Mesenchymal stem cell (in vitro differentiated cells and primary cell): ENCODE results near the gene SOCS3.

Source experiments
- DNase-seq: peaks from one replicate; pipeline ENCODE4 v3.0.0-alpha.2; 2013
- H2AFZ ChIP-seq: one replicate; pipeline ENCODE4 v1.6.1; 2013; ENCODE audit warnings: low read depth, mild to moderate bottlenecking, control low read depth, inconsistent platforms, low read length, moderate library complexity
- H2AK5ac ChIP-seq: 2 replicates; pipeline ENCODE4 v1.6.1; 2013; ENCODE audit warnings: low read length, moderate library complexity, mild to moderate bottlenecking, inconsistent platforms; ENCODE audit not compliant: severe bottlenecking
- H2BK120ac ChIP-seq: one replicate; pipeline ENCODE4 v1.6.1; 2013; ENCODE audit warnings: low read depth, mild to moderate bottlenecking, inconsistent platforms, low read length, moderate library complexity
- H2BK12ac ChIP-seq, 2 experiments: one replicate each; pipeline ENCODE4 v1.6.1; 2013; ENCODE audit warnings: inconsistent platforms in 2 of 2, low read length in 2 of 2, mild to moderate bottlenecking in 2 of 2, moderate library complexity in 2 of 2, control low read depth in 1 of 2
- H2BK15ac ChIP-seq: one replicate; pipeline ENCODE4 v1.6.1; 2013; ENCODE audit warnings: mild to moderate bottlenecking, low read depth, inconsistent platforms; ENCODE audit not compliant: poor library complexity, severe bottlenecking
- H2BK5ac ChIP-seq: 2 replicates; pipeline ENCODE4 v1.6.1; 2013; ENCODE audit warnings: low read depth, mild to moderate bottlenecking, low read length, control low read depth, inconsistent platforms; ENCODE audit not compliant: poor library complexity, severe bottlenecking
- H3K14ac ChIP-seq, 2 experiments: one replicate each; pipeline ENCODE4 v1.6.1; 2013; ENCODE audit warnings: inconsistent platforms in 2 of 2, low read length in 2 of 2, control low read depth in 1 of 2, mild to moderate bottlenecking in 1 of 2, moderate library complexity in 1 of 2
- H3K18ac ChIP-seq, 2 experiments: one replicate each; pipeline ENCODE4 v1.6.1; 2013; ENCODE audit warnings: inconsistent platforms in 2 of 2, low read length in 2 of 2, control low read depth in 1 of 2, low read depth in 1 of 2, mild to moderate bottlenecking in 1 of 2
- H3K23ac ChIP-seq, 2 experiments: one replicate each; pipeline ENCODE4 v1.6.1; 2013; ENCODE audit warnings: inconsistent platforms in 2 of 2, low read length in 2 of 2, mild to moderate bottlenecking in 2 of 2, moderate library complexity in 2 of 2, control low read depth in 1 of 2
- H3K27ac ChIP-seq: 2 replicates; pipeline ENCODE4 v1.5.1; 2013; ENCODE audit warnings: mild to moderate bottlenecking, moderate library complexity, low read length, control low read depth, inconsistent platforms; ENCODE audit not compliant: poor library complexity, severe bottlenecking
- H3K27me3 ChIP-seq, 2 experiments: 2 replicates each; pipeline versions ENCODE4 v1.6.1 to v1.7.0; 2013; ENCODE audit warnings: low read length in 2 of 2, mild to moderate bottlenecking in 2 of 2, moderate library complexity in 2 of 2, control low read depth in 1 of 2, inconsistent platforms in 1 of 2; ENCODE audit not compliant: control insufficient read depth in 1 of 2, insufficient read depth in 1 of 2
- H3K36me3 ChIP-seq, 2 experiments: 2 replicates each; pipeline versions ENCODE4 v1.6.1 to v1.7.0; 2013; ENCODE audit warnings: low read length in 2 of 2, control low read depth in 1 of 2, inconsistent platforms in 1 of 2, low read depth in 1 of 2, mild to moderate bottlenecking in 1 of 2; ENCODE audit not compliant: insufficient read depth in 2 of 2, control insufficient read depth in 1 of 2
- H3K4ac ChIP-seq, 2 experiments: one replicate each; pipeline ENCODE4 v1.6.1; 2013; ENCODE audit warnings: inconsistent platforms in 2 of 2, low read length in 2 of 2, mild to moderate bottlenecking in 2 of 2, moderate library complexity in 2 of 2, control low read depth in 1 of 2, low read depth in 1 of 2
- H3K4me1 ChIP-seq: 2 replicates; pipeline ENCODE4 v1.6.1; 2013; ENCODE audit warnings: low read depth, low read length, control low read depth; ENCODE audit not compliant: control insufficient read depth, insufficient read depth
- H3K4me2 ChIP-seq: 2 replicates; pipeline ENCODE4 v1.6.1; 2013; ENCODE audit warnings: low read length, mild to moderate bottlenecking, inconsistent platforms; ENCODE audit not compliant: poor library complexity, severe bottlenecking
- H3K4me3 ChIP-seq, 2 experiments: 2 replicates each; pipeline versions ENCODE4 v1.5.1 to v1.7.0; 2013; ENCODE audit warnings: low read length in 2 of 2, mild to moderate bottlenecking in 2 of 2, control low read depth in 1 of 2, low read depth in 1 of 2; ENCODE audit not compliant: insufficient read depth in 1 of 2
- H3K79me1 ChIP-seq: replicated peaks from 2 replicates; pipeline ENCODE4 v1.6.1; 2013; ENCODE audit warnings: mild to moderate bottlenecking, control low read depth, low read length, inconsistent platforms; ENCODE audit not compliant: poor library complexity, severe bottlenecking
- H3K9ac ChIP-seq: 2 replicates; pipeline ENCODE4 v1.7.0; 2013; ENCODE audit warnings: mild to moderate bottlenecking, low read length, moderate library complexity
- H3K9me3 ChIP-seq: 2 replicates; pipeline ENCODE4 v1.7.0; 2013; ENCODE audit warnings: mild to moderate bottlenecking, low read length; ENCODE audit not compliant: control insufficient read depth
- H4K8ac ChIP-seq: one replicate; pipeline ENCODE4 v1.6.1; 2013; ENCODE audit warnings: inconsistent platforms, mild to moderate bottlenecking, low read length, moderate library complexity
- H4K91ac ChIP-seq: one replicate; pipeline ENCODE4 v1.6.1; 2013; ENCODE audit warnings: mild to moderate bottlenecking, low read length, inconsistent platforms
- WGBS: methylation state at CpG from one replicate; pipeline ENCODE4 v1.1.7; 2013; ENCODE audit warnings: mixed read lengths; 5-methylcytosine and 5-hydroxymethylcytosine counted together

Gene SOCS3

DNA sequence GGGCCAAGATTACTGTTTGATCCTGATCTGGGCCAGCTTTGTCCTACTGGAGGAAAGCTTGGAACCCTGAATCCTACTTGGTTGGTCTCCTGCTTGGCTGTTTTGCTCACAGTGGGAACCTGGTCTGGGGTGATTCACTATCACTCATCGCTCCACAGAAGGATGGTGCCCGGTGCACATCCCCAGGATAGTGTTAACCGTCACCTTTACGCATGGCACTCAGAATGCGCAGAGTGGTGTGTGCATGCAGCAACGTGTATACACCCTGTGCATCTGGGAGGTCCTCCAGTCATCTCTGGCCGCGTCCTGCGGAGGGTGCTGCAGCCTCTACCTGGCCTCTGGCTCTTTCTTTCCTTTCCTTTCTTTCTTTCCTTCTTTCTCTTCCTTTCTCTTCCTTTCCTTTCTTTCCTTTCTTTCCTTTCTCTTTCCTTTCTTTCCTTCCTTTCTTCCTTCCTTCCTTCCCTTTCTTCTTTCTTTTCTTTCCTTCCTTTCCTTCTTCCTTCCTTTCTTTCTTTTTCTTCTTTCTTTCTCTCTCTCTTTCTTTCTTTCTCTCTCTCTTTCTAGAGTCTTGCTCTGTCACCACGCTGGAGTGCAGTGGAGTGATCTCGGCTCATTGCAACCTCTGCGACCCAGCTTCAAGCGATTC lies 13.1 kb downstream of the SOCS3 start:
- Histone ChIP-seq H3K36me3 (no peaks in the 10 kb centered on the region), H3K14ac (peak overlapping the region in 1 of 2 experiments; percentile 14), H3K23ac (no peak overlapping the region), H3K79me1 (no peaks in the 10 kb centered on the region), H2BK12ac (peak overlapping the region in 1 of 2 experiments; percentile 2), H2BK5ac (no peak overlapping the region), H3K4me2 (no peak overlapping the region), H2BK120ac (no peak overlapping the region), H4K8ac (no peak overlapping the region), H2AFZ (no peak overlapping the region), H3K9me3 (no peaks in the 10 kb centered on the region), H3K4me1 (peaks cover 40% of the 10 kb centered on the region), H3K27ac (no peak overlapping the region), H3K18ac (no peak overlapping the region), H4K91ac (peak overlapping the region; percentile 1), H3K4me3 (no peak overlapping the region), H3K4ac (peak overlapping the region in 1 of 2 experiments; percentile 32), H3K9ac (no peak overlapping the region), H3K27me3 (no peaks in the 10 kb centered on the region), H2BK15ac (no peak overlapping the region), H2AK5ac (peak overlapping the region; percentile 21)
- 90% methylated on average over 12 of the region's 13 CpGs for WGBS
- DNase-seq: no peak

- Histone ChIP-seq H2AFZ (no peak overlapping the region), H3K9me3 (no peaks in the 10 kb centered on the region), H4K8ac (no peak overlapping the region), H4K91ac (no peak overlapping the region), H2BK12ac (peak overlapping the region; percentile 34 to 94), H3K4me1 (peaks cover 38% of the 10 kb centered on the region), H3K14ac (peak overlapping the region in 1 of 2 experiments; percentile 48), H2BK15ac (peak overlapping the region; percentile 19), H3K4me3 (no peak overlapping the region), H3K4ac (peak overlapping the region in 1 of 2 experiments; percentile 53), H3K4me2 (no peak overlapping the region), H3K36me3 (no peaks in the 10 kb centered on the region), H3K18ac (no peak overlapping the region), H3K27me3 (no peaks in the 10 kb centered on the region), H2BK5ac (no peak overlapping the region), H2BK120ac (no peak overlapping the region), H3K79me1 (no peaks in the 10 kb centered on the region), H3K23ac (no peak overlapping the region), H3K9ac (no peak overlapping the region), H3K27ac (no peak overlapping the region), H2AK5ac (peak overlapping the region; percentile 21)
- no peak for DNase-seq
- 97% methylated on average over 10 of the region's 10 CpGs for WGBS
These were observed 13.9 kb downstream of the SOCS3 start for GRCh38 chr17:78345791-78346494.

DNA sequence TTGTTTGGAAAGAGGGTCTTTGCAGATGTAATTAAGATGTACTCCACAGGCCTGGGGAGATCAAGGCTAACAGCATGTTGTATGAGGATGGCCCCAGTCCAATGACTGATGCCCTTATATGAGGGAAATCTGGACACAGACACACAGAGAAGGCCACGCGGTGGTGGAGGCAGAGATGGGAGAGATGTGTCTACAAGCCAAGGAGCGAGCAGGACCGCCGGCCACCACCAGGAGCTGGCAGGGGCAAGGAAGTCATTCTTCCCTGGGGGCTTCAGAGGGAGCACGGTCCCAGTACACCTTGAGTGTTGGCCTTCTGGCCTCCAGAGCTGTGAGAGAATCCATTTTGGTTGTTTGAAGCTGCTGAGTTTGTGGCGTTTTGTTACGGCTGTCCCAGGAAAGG lies 14.7 kb downstream of the SOCS3 start:
- peak overlapping the region; percentile 93 for H2BK15ac ChIP-seq
- peak overlapping the region in 1 of 2 experiments; percentile 38 for H3K18ac ChIP-seq
- H3K23ac ChIP-seq: no peak overlapping the region
- no peak overlapping the region for H2BK120ac ChIP-seq
- no peak overlapping the region for H2BK5ac ChIP-seq
- no peaks in the 10 kb centered on the region for H3K9me3 ChIP-seq
- H3K4me3 ChIP-seq: no peak overlapping the region
- peak overlapping the region; percentile 31 to 79 for H2BK12ac ChIP-seq
- no peak overlapping the region for H2AFZ ChIP-seq
- no peaks in the 10 kb centered on the region for H3K36me3 ChIP-seq
- H3K4me1 ChIP-seq: peaks cover 40% of the 10 kb centered on the region
- 97% methylated on average over 8 of the region's 8 CpGs for WGBS
- H3K9ac ChIP-seq: no peak overlapping the region
- H3K4ac ChIP-seq: no peak overlapping the region
- no peak overlapping the region for H3K4me2 ChIP-seq
- H3K27ac ChIP-seq: no peak overlapping the region
- H4K91ac ChIP-seq: no peak overlapping the region
- H3K79me1 ChIP-seq: no peaks in the 10 kb centered on the region
- H3K27me3 ChIP-seq: no peaks in the 10 kb centered on the region
- no peak for DNase-seq
- H3K14ac ChIP-seq: no peak overlapping the region
- peak overlapping the region; percentile 1 for H2AK5ac ChIP-seq
- no peak overlapping the region for H4K8ac ChIP-seq

DNA sequence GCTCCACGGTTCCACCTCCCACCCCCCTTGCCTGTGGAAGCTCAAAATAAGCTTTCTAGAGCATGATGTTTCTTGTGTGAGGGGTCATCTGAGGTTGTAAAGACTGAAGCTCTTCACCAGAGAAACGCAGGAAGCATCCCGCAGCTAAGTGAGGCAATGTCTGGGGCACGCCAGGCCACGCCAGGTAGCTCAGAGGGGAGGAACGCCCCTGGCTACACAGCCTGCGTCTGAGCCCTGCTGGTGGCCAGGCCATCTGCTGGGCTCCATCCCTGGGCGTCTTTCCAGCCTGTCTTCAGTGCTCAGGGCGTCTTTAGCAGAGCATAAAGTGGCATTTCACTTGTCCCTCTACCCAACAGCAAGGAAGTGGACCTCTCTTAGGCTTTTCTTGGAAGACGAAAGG lies 15.2 kb downstream of the SOCS3 start:
- Histone ChIP-seq H3K79me1 (no peaks in the 10 kb centered on the region), H2AK5ac (peak overlapping the region; percentile 6), H2BK120ac (no peak overlapping the region), H4K8ac (peak overlapping the region; percentile 1), H2BK15ac (peak overlapping the region; percentile 82), H3K4ac (peak overlapping the region in 1 of 2 experiments; percentile 3), H3K9ac (no peak overlapping the region), H3K27ac (no peak overlapping the region), H3K4me1 (peaks cover 36% of the 10 kb centered on the region), H3K18ac (peak overlapping the region in 1 of 2 experiments; percentile 34), H2BK5ac (no peak overlapping the region), H2AFZ (no peak overlapping the region), H3K36me3 (no peaks in the 10 kb centered on the region), H3K4me3 (no peak overlapping the region), H3K9me3 (no peaks in the 10 kb centered on the region), H3K4me2 (no peak overlapping the region), H3K14ac (peak overlapping the region in 1 of 2 experiments; percentile 0), H2BK12ac (peak overlapping the region; percentile 31 to 87), H3K23ac (peak overlapping the region in 1 of 2 experiments; percentile 47), H3K27me3 (no peaks in the 10 kb centered on the region), H4K91ac (peak overlapping the region; percentile 76)
- DNase-seq: no peak
- WGBS: 95% methylated on average over 9 of the region's 10 CpGs
